WTC11 (cell line): ENCODE measurements around the gene AGAP3.

Experiments used
- CBFB ChIP-seq: sonication (generic); formaldehyde crosslinking; IDR thresholded peaks from 2 replicates; pipeline ENCODE4 v1.8.1; 2022; ENCODE audit warnings: mild to moderate bottlenecking, low read depth, missing genetic modification reagents
- CREB1 ChIP-seq: sonication (generic); formaldehyde crosslinking; IDR thresholded peaks from 2 replicates; pipeline ENCODE4 v1.8.0; 2023; ENCODE audit warnings: mild to moderate bottlenecking, missing genetic modification reagents
- FOXP4 ChIP-seq: sonication (generic); formaldehyde crosslinking; IDR thresholded peaks from 2 replicates; pipeline ENCODE4 v1.8.0; 2022; ENCODE audit warnings: mild to moderate bottlenecking, missing genetic modification reagents
- IRF2 ChIP-seq: sonication (generic); formaldehyde crosslinking; IDR thresholded peaks from 2 replicates; pipeline ENCODE4 v1.8.0; 2022; ENCODE audit warnings: low read depth, missing genetic modification reagents, borderline replicate concordance
- JUN ChIP-seq: sonication (generic); formaldehyde crosslinking; IDR thresholded peaks from 2 replicates; pipeline ENCODE4 v1.8.0; 2023; ENCODE audit warnings: mild to moderate bottlenecking, missing genetic modification reagents
- STAT6 ChIP-seq: sonication (generic); formaldehyde crosslinking; conservative IDR thresholded peaks from 2 replicates; pipeline ENCODE4 v1.8.1; 2023; ENCODE audit warnings: mild to moderate bottlenecking, low read depth, missing genetic modification reagents, moderate library complexity
- ZNF532 ChIP-seq: fragments of 250-450 bp; sonication (Bioruptor Pico); IDR thresholded peaks from 2 replicates; pipeline ENCODE4 v1.9.0; 2021; ENCODE audit warnings: mild to moderate bottlenecking, borderline replicate concordance
- TF ChIP-seq, protein P1 (sequence below): fragments of 200-600 bp; IDR thresholded peaks from 2 replicates; pipeline ENCODE4 v1.8.0; 2022; ENCODE audit warnings: antibody characterized with exemption
- TF ChIP-seq, protein P2 (sequence below): sonication (generic); formaldehyde crosslinking; IDR thresholded peaks from 2 replicates; pipeline ENCODE4 v1.8.1; 2023; ENCODE audit warnings: mild to moderate bottlenecking, missing genetic modification reagents
- TF ChIP-seq, protein P3 (sequence below): sonication (generic); formaldehyde crosslinking; IDR thresholded peaks from 2 replicates; pipeline ENCODE4 v1.8.1; 2023; ENCODE audit warnings: mild to moderate bottlenecking, missing genetic modification reagents, moderate library complexity

- TF ChIP-seq, protein P1, sequence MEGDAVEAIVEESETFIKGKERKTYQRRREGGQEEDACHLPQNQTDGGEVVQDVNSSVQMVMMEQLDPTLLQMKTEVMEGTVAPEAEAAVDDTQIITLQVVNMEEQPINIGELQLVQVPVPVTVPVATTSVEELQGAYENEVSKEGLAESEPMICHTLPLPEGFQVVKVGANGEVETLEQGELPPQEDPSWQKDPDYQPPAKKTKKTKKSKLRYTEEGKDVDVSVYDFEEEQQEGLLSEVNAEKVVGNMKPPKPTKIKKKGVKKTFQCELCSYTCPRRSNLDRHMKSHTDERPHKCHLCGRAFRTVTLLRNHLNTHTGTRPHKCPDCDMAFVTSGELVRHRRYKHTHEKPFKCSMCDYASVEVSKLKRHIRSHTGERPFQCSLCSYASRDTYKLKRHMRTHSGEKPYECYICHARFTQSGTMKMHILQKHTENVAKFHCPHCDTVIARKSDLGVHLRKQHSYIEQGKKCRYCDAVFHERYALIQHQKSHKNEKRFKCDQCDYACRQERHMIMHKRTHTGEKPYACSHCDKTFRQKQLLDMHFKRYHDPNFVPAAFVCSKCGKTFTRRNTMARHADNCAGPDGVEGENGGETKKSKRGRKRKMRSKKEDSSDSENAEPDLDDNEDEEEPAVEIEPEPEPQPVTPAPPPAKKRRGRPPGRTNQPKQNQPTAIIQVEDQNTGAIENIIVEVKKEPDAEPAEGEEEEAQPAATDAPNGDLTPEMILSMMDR, result no peak
- TF ChIP-seq JUN (CRISPR knock-in tag) (no peak), IRF2 (CRISPR knock-in tag) (no peak), CREB1 (CRISPR knock-in tag) (no peak), ZNF532 (no peak), FOXP4 (CRISPR knock-in tag) (no peak), CBFB (CRISPR knock-in tag) (no peak), STAT6 (CRISPR knock-in tag) (no peak)
- TF ChIP-seq, protein P2, sequence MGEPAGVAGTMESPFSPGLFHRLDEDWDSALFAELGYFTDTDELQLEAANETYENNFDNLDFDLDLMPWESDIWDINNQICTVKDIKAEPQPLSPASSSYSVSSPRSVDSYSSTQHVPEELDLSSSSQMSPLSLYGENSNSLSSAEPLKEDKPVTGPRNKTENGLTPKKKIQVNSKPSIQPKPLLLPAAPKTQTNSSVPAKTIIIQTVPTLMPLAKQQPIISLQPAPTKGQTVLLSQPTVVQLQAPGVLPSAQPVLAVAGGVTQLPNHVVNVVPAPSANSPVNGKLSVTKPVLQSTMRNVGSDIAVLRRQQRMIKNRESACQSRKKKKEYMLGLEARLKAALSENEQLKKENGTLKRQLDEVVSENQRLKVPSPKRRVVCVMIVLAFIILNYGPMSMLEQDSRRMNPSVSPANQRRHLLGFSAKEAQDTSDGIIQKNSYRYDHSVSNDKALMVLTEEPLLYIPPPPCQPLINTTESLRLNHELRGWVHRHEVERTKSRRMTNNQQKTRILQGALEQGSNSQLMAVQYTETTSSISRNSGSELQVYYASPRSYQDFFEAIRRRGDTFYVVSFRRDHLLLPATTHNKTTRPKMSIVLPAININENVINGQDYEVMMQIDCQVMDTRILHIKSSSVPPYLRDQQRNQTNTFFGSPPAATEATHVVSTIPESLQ (CRISPR knock-in tag), result no peak
- TF ChIP-seq, protein P3, sequence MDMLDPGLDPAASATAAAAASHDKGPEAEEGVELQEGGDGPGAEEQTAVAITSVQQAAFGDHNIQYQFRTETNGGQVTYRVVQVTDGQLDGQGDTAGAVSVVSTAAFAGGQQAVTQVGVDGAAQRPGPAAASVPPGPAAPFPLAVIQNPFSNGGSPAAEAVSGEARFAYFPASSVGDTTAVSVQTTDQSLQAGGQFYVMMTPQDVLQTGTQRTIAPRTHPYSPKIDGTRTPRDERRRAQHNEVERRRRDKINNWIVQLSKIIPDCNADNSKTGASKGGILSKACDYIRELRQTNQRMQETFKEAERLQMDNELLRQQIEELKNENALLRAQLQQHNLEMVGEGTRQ, result no peak
These were observed 26.7 kb upstream of the AGAP3 start, which contains the start of gene SLC4A2 for GRCh38 chr7:151059367-151060112.
